SIG-M5 treated with dmso at 0.1 percent for 504 hours (cell line): ENCODE measurements around the gene SAMD7.

Source experiments
- DNase-seq: peaks from one replicate; lab custom pipeline; 2025; ENCODE audit not compliant: unreplicated experiment; lab: John Stamatoyannopoulos, UW

SAMD7 gene

DNA sequence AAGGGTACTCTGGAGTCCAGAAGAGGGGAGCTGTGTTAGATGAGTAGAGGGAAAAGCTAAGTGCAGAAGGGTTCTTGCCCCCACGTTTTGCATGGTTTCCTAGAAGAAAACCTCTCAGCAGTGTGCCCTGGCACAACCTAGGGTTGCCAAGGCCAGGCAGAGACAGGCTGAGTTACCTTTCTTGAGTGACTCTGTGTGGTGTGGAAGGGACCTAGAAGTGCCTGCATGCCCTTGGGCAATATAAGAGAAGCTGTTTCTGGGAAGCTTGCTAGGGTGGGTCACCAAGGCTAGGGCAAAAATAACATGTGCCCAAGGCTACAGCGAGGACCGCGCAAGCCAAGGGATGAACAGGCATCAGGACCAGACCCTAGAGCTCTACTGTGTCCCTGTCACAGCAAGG is 3.4 kb upstream of the SAMD7 start:
- DNase-seq = no peak

DNA sequence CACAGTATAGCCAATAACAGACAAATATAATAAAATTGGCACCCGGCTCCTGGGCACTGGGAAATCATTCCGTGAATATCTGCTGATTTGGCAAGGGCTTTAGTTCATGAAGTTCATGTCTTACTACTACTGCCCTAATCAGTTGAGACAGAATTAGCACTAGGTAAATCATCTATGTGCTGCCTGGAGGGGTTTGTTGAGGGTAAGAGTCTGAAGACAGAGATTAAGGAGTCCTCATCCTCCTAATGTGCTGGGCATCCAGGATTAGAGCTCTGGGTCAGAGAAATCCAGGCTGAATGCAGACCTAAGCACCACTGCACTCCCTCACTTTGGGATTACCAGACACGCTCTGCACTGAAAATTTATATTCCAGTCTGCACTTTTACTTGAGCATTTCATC is 2.0 kb downstream of the SAMD7 start:
- DNase-seq = no peak

DNA sequence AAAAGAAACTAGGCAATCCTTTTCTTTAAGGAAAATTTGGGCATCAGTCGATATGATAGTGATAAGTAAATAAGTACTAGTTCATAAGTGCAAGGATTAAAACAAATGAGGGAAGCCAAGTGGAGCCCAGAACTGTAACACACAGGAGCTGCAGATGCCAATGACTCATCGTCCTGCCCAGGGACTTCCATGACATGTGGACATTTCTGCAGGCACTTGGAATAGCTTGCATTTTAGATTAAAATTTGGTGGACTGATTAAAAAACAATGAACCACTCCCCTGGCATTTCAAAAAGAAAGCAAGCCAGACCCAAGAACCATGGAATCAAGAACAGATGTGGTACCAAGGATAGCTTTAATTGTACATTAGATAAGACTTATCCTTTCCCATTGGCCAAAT is 2.9 kb downstream of the SAMD7 start:
- DNase-seq = no peak

DNA sequence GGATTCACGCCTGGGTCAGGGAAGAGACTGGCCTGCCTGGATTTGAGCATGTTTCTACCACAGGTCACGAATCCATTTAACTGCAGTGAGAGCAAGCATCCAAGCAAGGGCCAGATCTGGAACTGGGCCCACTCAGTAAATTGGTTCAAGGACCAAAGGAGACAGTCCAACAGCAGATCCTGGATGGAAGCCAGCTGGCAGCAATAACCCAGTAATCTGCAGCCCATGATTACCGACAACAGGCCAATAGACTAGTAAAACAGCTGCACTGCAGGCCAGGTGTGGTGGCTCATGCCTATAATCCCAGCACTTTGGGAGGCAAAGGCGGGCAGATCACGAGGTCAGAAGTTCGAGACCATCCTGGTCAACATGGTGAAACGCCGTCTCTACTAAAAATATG is 11.8 kb downstream of the SAMD7 start:
- DNase-seq = no peak

DNA sequence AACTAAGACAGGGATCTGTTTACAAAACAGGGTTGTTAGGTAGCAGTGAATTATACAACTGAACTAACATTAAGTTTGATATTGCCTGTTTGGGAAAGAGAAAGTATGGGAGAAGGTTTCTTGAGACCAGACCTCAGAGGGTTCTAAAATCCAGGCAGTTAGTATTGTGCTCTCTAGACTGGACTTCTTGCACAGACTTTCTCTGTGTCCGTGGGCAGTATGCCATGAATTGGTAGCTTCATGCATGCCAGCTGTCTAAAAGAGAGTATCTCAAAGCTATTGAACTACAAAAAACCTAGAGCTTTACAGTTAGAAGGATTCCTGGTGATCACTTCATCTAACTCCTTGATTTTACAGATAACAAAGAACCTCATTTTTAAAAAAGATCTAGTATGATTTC is 12.5 kb downstream of the SAMD7 start:
- no peak for DNase-seq

DNA sequence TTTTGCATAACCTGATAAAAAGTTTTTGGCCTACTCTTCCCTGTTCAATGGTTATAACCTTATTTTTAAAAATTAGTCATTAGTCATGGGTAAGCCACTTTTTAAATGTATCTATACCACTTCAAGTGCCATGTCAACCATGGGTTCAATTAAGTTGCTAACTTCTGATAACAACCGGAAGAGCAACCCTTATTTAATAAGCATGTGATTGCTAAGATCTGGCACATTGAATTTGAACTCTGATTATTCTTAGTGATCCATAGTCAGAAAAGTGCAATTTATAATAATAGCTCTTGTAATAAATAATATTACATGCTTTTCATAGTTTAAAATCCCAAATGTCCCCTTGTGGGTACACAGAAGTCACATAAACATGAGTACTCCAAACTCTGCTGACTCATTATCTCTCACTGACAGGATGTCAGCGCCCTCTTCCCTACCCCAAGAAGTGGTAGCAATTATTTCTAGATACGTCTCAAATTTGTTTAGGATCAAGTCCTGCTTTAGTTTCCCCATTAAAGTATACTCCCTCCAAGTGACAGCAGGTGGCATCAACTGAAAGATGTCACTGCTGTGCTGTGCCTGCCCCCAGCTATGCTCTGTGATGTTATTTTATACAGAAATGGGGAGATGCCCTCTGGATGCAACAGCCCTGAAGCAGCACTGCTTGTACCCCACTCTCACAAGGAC is 18.6 kb downstream of the SAMD7 start:
- peak; percentile 59 for DNase-seq

DNA sequence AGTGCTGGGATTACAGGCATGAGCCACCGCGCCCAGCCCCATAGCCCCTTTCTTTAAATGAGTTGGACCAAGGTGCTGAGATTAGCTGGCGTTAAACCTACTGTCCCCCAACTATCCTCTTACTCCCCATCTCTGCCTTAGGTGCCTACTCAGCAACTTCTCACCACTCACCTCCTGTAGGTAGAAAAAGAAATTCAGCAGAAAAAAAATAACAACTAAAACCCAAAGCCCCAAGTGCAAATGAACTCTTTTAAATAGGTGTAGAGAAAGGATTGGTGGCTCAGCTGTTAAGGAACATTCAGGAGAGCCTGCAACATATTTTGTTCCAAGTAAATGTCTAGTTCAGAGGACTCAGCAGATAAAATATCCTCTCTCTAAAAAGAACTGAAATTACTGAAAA is 19.5 kb downstream of the SAMD7 start:
- no peak for DNase-seq

DNA sequence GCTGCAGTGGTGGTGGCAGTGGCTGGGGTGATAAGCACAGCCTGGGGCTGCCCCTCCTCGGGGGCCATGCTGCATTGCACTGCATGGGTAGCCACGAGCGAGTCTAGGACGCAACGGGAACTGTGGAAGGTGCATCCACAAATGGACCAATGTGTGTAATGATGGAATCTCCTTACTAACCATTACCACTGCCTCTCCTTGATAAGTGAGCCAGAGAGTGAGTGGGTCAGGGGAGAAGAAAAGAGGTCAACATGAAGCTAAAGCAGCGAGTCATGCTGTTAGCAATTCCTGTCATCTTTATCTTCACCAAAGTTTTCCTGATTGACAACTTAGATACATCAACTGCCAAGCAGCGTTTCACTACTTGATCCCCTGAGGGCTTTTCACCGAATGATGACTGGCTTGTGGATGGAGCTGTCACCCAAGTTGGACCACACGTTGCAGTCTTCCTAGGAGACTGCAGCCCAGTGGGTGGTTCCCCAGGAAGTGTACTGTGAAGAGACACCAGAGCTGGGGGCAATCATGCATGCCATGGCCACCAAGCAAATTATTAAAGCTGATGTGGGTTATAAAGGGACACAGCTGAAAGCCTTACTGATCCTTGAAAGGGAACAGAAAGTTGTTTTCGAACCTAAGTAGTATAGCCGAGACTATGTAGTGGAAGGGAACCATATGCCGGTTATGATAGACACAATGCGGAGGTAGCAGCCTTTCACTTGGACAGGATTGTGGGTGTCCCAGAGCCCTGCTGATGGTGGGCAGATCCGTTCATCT is 20.6 kb downstream of the SAMD7 start:
- no peak for DNase-seq

DNA sequence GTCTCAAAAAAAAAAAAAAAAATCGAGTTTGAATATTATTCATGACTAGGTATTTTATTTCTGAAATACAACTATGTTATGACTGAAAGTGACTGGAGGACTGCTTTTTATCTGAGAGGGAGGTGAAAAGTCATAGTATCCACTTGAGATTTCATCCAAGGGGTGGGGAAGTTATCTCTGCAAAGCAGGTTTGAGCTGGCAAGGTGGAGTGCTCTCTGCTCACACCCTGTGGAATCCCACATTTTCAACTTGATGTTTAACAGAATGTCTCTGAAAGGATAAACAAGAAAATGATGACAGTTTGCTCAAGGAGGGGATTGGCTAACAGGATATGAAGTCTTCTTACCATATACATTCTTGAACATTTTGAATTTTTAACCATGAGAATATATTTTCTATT is 27.9 kb downstream of the SAMD7 start:
- DNase-seq = no peak

DNA sequence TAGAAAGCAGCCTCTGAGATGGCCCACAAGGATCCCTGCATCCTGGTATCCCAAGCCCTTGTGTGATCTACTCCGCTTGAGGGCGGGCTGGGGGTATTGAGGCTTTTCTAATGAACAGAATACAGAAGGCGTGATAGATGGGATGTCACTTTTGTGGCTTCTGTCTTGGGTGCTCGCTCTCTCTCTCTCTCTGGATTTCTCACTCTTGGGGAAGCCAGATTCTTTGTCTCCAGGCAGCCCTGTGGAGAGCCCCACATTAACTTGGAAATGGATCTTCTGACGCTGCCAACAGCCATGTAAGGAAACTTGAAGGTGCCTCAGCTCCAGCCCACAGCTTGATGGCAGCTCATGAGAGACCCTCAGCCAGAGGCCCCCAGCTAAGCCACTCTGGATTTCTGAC is 28.4 kb downstream of the SAMD7 start:
- DNase-seq = no peak

DNA sequence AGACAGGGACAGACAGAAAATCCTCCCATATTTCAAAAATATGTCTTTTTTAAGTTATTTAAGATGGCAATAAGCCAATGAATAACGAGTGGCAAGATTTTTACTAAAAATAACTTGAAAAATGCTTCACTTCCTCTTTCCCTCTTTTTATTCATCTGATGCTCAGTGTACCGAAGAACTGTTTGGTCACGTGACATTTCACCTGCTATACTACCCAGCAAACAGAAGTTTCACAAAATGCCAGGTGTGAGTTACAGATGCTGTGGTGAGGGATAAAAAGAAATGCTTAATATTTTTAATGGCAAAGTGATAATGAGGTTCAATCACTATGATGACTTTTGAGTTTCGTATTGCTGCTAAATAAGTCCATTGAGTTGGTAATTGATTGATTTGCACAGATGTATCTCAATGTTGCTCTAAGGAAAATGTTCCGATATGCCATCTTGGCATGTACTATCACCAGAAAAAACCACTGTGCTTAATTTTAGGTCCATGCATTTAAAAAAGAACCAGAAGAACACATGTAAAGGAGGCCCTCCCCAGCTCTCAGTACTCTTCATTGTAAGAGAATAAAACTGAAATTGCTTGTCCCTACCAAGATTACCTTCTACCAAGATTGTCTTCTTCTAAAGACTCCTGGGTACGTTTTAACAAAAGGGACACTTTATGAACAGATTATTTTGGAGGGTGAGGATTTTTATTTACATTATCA is 29.3 kb downstream of the SAMD7 start:
- DNase-seq = peak; percentile 14

DNA sequence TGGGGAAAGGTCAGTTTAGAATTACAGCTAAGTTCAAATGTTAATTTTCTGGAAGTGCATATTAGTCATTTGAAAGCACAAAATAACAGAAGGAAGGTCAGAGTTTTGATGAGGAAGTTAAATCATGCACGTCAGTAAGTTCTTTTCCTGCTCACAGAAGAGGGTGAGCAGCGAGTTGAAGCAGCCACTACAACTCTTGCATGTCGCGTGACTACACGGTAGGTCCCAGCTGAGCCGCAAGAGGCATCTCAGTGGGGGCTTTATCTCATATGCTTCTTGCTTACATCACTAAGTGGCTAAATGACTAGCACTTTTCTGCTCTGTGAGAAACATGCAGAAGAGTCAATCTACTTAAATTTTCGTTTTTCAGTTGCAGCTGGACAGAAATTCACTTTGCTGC is 33.9 kb downstream of the SAMD7 start:
- DNase-seq = peak; percentile 94

DNA sequence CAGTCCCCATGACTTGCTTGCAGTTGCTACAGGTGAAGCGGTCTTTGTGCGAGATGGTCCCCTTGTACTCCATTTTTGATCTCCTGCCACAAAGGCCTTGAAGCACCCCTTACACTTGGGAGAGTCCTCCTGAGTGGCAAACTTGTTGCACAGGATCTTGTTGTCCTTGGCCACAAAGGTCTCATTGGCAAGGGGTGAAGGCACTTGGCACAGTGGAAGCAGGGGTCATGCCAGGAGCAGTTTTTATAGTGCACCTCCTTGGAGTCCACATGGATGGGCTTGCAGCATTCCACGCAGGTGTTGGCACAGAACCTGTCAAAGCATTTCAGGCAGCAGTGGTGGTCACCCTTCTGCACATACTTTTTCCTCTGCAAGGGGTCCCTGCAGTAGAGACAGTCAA is 35.0 kb downstream of the SAMD7 start:
- DNase-seq = no peak

DNA sequence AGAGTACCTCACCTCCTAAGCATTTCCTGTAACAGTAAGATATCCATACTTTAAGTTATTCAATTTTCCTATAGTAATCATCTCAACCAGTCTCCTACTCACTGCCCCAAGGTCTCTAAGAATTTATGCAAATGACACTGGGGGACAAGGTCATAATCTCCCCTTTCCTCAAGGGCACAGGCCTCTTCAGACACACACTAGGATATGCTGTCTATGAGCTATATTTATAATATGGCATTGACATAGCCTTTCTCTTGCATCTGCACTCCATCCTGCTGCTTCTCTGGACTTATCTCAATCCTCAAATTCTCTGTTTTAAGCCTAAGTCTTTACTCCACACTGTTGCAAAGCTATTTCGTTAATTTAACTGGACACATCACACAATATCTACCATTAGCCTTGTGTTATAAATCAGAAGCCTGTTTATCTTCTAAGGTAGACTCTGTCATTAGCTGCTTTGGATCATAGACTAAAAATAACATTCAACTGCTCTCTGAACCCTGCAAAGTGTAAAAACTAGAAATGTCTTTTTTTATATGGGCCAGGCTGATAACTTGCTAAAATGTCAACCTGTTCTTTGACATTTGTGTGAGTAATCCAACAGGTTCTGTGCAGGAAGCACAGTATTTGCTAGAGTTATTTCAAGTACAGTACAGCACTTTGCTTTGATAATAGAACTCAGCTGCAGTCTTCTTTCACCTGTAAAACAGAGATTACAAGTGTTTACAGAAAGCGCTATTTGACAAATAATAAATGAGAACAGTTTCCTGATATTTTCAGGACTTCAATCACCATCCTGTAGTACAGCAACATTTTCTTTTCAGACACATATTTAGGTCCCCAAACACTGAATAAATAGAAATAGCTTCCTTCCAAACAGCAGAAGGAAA is 37.4 kb downstream of the SAMD7 start:
- peak; percentile 12 for DNase-seq

DNA sequence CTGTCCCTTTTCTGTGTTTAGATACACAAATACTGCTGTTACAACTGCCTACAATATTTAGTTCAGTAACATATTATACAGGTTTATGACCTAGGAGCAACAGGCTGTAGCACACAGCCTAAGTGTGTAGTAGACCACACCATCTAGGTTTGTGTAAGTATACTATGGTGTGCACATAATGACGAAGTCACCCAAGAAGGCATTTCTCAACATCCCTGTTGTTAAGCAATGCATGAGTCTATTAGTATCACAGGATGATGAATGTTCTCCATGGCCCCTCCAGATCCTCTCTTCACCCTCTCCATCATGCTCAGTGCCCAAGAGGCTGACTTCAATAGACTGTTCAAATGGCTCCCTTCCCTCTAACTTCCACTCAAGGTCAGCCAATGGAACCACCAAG is 40.7 kb downstream of the SAMD7 start:
- peak; percentile 92 for DNase-seq

DNA sequence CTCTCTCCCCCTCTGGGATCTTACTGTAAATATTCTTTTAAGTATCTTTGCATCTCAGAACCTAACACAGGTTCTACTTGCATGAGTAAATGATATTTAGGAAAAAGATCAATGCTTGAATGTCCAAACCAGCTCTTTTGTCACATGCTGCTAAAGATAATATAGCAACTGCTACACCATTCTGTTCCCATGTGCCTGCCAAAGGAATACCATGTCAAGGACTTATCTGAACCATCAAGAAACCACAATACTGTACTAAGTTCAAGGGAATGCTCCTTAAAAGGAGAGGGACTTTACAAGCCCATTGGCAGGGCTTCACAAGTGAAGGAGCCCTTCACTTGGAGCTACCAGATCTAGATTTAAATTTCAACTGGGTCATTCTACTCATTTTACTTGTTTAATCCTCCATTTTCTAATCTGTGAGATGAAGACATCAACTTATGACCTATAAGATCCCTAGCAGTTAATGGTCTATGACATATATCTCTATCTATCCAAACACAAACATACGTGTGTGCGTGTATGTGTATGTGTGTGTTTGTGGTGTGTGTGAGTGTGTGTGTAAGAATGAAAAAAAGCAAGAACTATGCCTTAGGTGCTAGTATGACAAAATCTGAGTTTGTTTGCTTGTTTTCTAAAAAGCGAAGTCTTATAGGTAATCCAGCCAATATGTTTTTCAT is 42.2 kb downstream of the SAMD7 start:
- DNase-seq = no peak

DNA sequence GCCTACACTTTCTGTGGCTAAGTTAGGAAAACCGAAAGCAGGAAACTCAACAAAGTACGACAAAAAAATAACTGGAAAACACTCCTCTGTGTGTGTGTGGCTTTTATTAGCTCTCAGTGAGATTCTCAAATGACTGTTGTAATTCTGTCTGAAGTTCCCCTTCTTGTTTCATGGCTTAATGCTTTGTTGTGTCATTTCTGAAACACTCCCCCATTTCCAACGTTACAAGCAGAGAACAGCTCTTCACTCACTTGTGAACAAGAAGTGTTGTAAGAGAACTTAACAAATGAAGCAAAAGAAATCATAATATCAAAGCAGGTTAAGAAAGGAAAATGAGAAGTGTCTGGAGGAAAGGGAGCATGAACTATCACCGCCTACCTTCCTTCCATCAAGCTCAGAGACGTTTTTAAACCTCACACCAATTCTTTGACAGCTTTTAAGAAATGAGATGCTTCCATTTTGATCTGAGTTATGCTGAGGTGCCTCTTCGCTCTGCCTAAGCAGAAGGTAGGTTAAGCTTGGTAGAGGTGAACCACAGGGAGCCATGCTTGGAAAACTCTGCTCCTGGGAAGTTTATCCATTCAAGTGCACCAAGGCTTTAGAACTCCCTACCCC is 42.9 kb downstream of the SAMD7 start:
- peak; percentile 98 for DNase-seq

DNA sequence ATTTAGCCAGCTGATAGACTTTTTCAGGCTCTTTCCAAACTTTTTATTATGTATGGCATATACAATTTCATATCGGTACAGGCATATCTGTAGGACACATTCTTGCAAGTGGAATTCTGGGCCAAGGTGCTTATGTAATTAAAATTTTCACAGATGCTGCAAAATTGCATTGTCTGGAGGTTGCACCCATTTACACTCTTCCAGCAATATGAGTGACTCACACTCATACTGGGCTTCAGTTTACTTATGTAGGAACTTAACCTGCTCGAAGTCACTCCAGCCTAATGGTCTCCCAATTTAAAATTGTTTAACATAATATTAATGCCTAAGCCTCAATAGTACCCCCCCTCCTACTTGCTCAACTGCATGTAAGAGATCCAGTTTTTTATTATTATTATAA is 44.0 kb downstream of the SAMD7 start:
- DNase-seq = no peak

DNA sequence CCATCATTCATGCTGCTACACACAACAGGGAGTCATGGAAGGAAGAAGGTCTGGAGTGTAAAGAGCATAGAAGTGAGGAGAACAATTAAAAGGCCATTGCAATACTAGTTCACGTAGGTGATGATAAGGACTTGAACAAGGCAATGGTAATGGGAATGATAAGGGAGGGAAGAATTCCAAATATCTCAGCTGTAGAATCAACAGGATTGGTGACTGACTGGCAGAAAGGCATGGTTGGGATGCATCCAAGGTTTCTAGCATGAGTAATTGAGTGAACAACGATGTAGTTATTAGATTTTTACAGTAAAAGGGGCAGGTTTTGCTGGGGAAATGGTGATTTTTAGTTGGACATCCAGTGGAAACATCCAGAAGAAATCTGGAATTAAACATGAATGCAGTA is 52.8 kb downstream of the SAMD7 start:
- no peak for DNase-seq
